22Rv1 (cell line): ENCODE data around the gene KIAA1217.

ENCODE experiments used
- H3K27ac ChIP-seq: fragments of 450-650 bp; 2 replicates; pipeline ENCODE4 v1.5.1; 2017
- CTCF ChIP-seq: fragments of 450-650 bp; IDR thresholded peaks from 2 replicates; pipeline ENCODE4 v1.5.1; 2017; ENCODE audit warnings: mild to moderate bottlenecking
- ZFX ChIP-seq: fragments of 450-650 bp; IDR thresholded peaks from 2 replicates; pipeline ENCODE4 v1.6.1; 2017; ENCODE audit warnings: antibody characterized with exemption, borderline replicate concordance

KIAA1217 gene

GRCh38 chr10:24340446-24340845 lies 131.5 kb downstream of the KIAA1217 start:
- no peak for TF ChIP-seq CTCF
- no peak for TF ChIP-seq ZFX
- no peak overlapping the region for H3K27ac ChIP-seq

DNA sequence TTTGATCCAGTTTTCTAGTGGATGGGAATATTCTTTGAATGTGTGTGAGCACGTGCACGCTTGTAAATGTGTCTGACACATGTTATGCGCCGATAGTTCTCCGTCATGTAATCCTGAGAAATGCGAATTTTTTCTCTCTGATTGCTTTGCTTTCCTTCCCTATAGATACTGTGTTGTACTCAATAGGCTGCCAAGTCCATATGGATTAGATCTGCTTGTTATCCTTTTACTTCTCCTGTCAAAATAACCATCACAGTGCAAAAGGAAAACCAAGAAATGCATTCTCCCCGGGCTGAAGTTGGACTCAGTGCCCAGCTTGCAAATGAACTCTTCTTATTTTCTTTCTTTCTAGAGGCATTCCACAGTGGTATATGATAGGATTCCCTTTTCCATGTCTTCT lies 131.9 kb downstream of the KIAA1217 start:
- H3K27ac ChIP-seq: no peak overlapping the region
- TF ChIP-seq ZFX (no peak), CTCF (no peak)

- no peak for TF ChIP-seq ZFX
- no peak for TF ChIP-seq CTCF
- no peak overlapping the region for H3K27ac ChIP-seq
Observed at GRCh38 chr10:24341371-24341770, 132.4 kb downstream of the KIAA1217 start.

GRCh38 chr10:24341897-24342296 lies 133.0 kb downstream of the KIAA1217 start:
- no peak for TF ChIP-seq ZFX
- TF ChIP-seq CTCF: no peak
- no peak overlapping the region for H3K27ac ChIP-seq

- H3K27ac ChIP-seq: no peak overlapping the region
Observed at GRCh38 chr10:24343686-24344085, 134.7 kb downstream of the KIAA1217 start.

GRCh38 chr10:24344279-24344678 lies 135.3 kb downstream of the KIAA1217 start:
- no peak overlapping the region for H3K27ac ChIP-seq
- TF ChIP-seq ZFX (no peak), CTCF (no peak)

More at GRCh38 chr10:24343686-24344085, 134.7 kb downstream of the KIAA1217 start:
- TF ChIP-seq ZFX (no peak), CTCF (no peak)

DNA sequence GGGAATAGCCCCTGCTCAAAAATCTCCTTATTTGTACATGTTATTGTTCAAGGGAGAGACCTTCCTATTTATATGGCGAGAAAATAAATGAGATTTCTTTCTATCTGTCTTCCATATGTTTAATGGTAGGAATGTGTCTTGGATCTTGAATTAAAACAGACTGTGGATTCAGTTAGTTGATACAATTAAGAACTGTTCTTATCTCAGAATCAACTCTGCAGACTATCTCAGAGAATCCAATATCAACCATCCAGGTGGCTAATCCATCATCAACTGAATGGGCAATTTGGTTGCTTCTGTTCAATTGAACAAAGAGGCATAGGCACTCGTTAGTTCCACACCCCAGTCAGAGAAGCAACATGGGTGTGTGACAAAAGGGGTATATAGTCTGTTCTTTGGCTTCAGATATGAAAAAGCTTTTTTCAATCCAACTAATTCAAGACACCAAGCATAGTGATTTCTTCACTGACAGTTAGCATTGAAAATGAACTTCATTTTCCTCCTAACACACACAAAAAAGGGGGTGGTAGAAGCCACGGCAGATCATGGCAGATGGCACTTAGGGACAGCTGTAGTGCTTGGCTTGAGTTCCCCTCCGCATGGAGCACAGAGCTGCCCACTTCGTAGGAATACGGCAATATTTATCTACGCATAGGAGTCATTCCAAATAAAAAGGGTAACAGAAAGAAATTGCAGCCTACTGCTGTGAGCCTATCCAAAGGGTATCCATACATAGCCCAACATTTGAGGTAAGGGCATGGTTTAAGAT lies 135.9 kb downstream of the KIAA1217 start:
- H3K27ac ChIP-seq: no peak overlapping the region
- TF ChIP-seq ZFX (no peak), CTCF (no peak)
